ENCODE results near the gene CSNK1G1. TPM values are rescaled to one million over a fixed set of nuclear protein-coding genes. Genes with fewer than 3 reads are reported as not detected.

CSNK1G1 gene
- total and polyA plus RNA-seq, 2 of the 8 experiments (the other 6 are each of a cell fraction or from before 2014, with no cell fraction given), result 6.0 to 12.9 TPM

DNA sequence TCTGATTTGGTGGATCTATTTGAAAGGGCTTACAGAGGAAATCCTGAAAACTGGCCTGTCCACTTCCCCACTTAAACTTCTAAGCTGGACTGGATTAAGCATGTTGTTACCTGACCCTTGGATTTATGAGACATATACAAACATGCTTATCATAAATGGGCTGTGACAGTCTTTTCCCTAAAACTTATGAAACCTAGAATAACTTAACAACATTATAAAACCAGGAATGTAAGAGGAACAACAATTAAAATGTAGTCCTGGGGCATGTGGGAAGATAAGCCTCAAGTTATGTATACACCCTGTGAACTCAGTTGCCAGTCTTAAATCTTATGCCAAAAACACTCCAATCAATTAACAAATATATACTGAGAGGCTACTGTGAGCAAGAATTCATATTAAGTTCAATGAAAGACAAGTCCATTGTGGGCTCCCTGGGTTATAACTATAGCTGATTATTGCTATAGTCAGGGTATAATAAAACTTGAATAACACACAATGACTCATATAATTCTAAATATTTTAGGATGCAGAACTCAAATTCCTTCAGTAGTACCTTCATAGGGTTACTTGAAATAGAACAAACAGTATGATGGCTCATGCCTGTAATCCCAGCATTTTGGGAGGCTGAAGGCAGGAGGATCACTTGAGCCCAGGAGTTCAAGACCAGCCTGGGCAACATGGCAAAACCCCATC lies 105.9 kb downstream of the CSNK1G1 start:
- Histone ChIP-seq H3K4me1 (replicated peaks in 1 of 4; ENCODE audit: control insufficient read depth in 3 of 4, insufficient read depth in 4 of 4, low read length in 3 of 4) (peaks cover 0 to 12% (median 5%) of the 10 kb centered on the region in 4 experiments; a peak in 5 of 7 replicates), H3K79me1 (ENCODE audit: low read depth, low read length) (no peaks in the 10 kb centered on the region; the same call in 1 of the 2 replicates), H3K4ac (replicated peaks; ENCODE audit: insufficient read length, low read depth, low read length) (no peak overlapping the region), H3K27me3 (replicated peaks in 1 of 4; ENCODE audit: control insufficient read depth in 3 of 4, extremely low read depth in 1 of 4, insufficient read depth in 3 of 4, low read length in 3 of 4) (no peaks in the 10 kb centered on the region), H2AFZ (ENCODE audit: low read length) (no peak overlapping the region), H4K8ac (ENCODE audit: extremely low read depth, insufficient read depth, low read length) (no peak overlapping the region), H2BK20ac (ENCODE audit: low read length) (no peak overlapping the region), H4K5ac (ENCODE audit: insufficient read length, low read depth, low read length) (no peak overlapping the region), H2BK5ac (ENCODE audit: low read depth, low read length) (no peak overlapping the region), H3K14ac (ENCODE audit: insufficient read length) (no peak overlapping the region), H2AK5ac (ENCODE audit: low read depth, low read length) (no peak overlapping the region), H3K4me2 (ENCODE audit: insufficient read depth in 1 of 2, low read depth in 2 of 2, low read length in 2 of 2) (no peak overlapping the region), H3K79me2 (ENCODE audit: control insufficient read depth in 1 of 2, insufficient read depth in 2 of 2, low read length in 2 of 2) (no peaks in the 10 kb centered on the region), H3K27ac (ENCODE audit: low read depth, low read length) (no peak overlapping the region), H4K20me1 (replicated peaks in 1 of 2; ENCODE audit: control insufficient read depth in 1 of 2, insufficient read depth in 2 of 2, low read length in 2 of 2) (no peaks in the 10 kb centered on the region), H3K9ac (replicated peaks in 1 of 4; ENCODE audit: extremely low read depth in 1 of 4, low read depth in 3 of 4, low read length in 3 of 4) (no peak overlapping the region), H3K36me3 (ENCODE audit: control insufficient read depth in 2 of 4, insufficient read depth in 4 of 4, low read length in 3 of 4) (no peaks in the 10 kb centered on the region), H4K91ac (replicated peaks; ENCODE audit: insufficient read length, low read length) (no peak overlapping the region), H3K18ac (ENCODE audit: extremely low read depth, low read length) (no peak overlapping the region), H2BK120ac (replicated peaks; ENCODE audit: low read depth, low read length) (no peak overlapping the region), H3K9me3 (ENCODE audit: insufficient read depth in 2 of 2, low read depth in 1 of 2, low read length in 1 of 2) (no peaks in the 10 kb centered on the region), H3K23me2 (ENCODE audit: low read depth, low read length) (no peaks in the 10 kb centered on the region), H2BK15ac (ENCODE audit: low read length) (no peak overlapping the region), H3K4me3 (ENCODE audit: extremely low read depth in 1 of 4, insufficient read depth in 2 of 4, low read depth in 3 of 4, low read length in 4 of 4) (no peak overlapping the region), H3K23ac (ENCODE audit: insufficient read length) (no peak overlapping the region), H2BK12ac (ENCODE audit: low read depth, low read length) (no peak overlapping the region), H3K56ac (replicated peaks; ENCODE audit: insufficient read length, low read depth, low read length) (no peak overlapping the region)
- TF ChIP-seq POLR2A (IDR thresholded peaks at IDR 0.05; ENCODE audit: control extremely low read depth in 1 of 2, low read depth in 2 of 2, low read length in 2 of 2) (no peak), CHD1 (IDR thresholded peaks at IDR 0.05; ENCODE audit: low read depth, low read length) (no peak), RBBP5 (IDR thresholded peaks at IDR 0.05; ENCODE audit: borderline replicate concordance, low read depth, low read length) (no peak), RXRA (IDR thresholded peaks at IDR 0.05; ENCODE audit: insufficient read depth, low read depth, low read length) (no peak), KDM1A (IDR thresholded peaks at IDR 0.05; ENCODE audit: borderline replicate concordance, low read length) (no peak), HDAC6 (IDR thresholded peaks at IDR 0.05; ENCODE audit: low read depth, low read length) (no peak), GABPA (IDR thresholded peaks at IDR 0.05; ENCODE audit: borderline replicate concordance, insufficient read depth, low read length) (no peak), SIRT6 (IDR thresholded peaks at IDR 0.05; ENCODE audit: low read length) (no peak), CHD2 (IDR thresholded peaks at IDR 0.05; ENCODE audit: low read length) (no peak), BACH1 (IDR thresholded peaks at IDR 0.05; ENCODE audit: low read length) (no peak)
- ChIA-PET POLR2A (ENCODE audit: partially characterized antibody) (no interaction called here), CTCF (ENCODE audit: partially characterized antibody) (interaction anchor here (0.9 kb wide), 1 partner anchor 16 kb away, joined by 4 read pairs; no protein-coding TSS in a partner anchor)
- no peak for DNase-seq (ENCODE audit: low read depth in 1 of 2, low spot score in 2 of 2)
- no peak for FAIRE-seq
